Measurements from ENCODE around the gene KRTAP4-2. TPM values are rescaled to one million over a fixed set of nuclear protein-coding genes. Genes with fewer than 3 reads are reported as not detected.
"Not testable (repeated sequence)": the region's sequence is repeated elsewhere in the genome, so short reads cannot be mapped to it uniquely, and the experiment has no call there.

The KRTAP4-2 gene
- polyA plus RNA-seq (ENCODE audit: insufficient read length), result not detected
- long read RNA-seq, donor 1, result 0 reads
- long read RNA-seq, donor 2, result 0 reads
- long read RNA-seq, donor 3, result 0 reads
- long read RNA-seq, donor 4, result 0 reads
- long read RNA-seq, donor 5, result 0 reads
- long read RNA-seq, donor 6, result 0 reads
- long read RNA-seq, donor 7, result 0 reads
- long read RNA-seq, donor 8, result 0 reads

- no peak for DNase-seq
Measured at GRCh38 chr17:41177727-41178271, at the start of gene KRTAP4-2. Gene KRTAP4-2 (minus strand): TSS chr17:41178221. CDS start chr17:41178164, 57 bp downstream.

- DNase-seq, result not testable (repeated sequence)
Measured at GRCh38 chr17:41226598-41227095, 48.6 kb upstream of the KRTAP4-2 start, which contains the start of gene KRTAP9-2. Gene KRTAP9-2 (plus strand): TSS chr17:41226648. CDS start chr17:41226655, 7 bp downstream.

- DNase-seq, result no peak
Measured at GRCh38 chr17:41226051-41226450, 48.0 kb upstream of the KRTAP4-2 start.

- no peak for DNase-seq
Measured at GRCh38 chr17:41223821-41224220, 45.8 kb upstream of the KRTAP4-2 start.

- no peak for DNase-seq
Measured at GRCh38 chr17:41215681-41216080, 37.7 kb upstream of the KRTAP4-2 start.

GRCh38 chr17:41212524-41213169, 34.6 kb upstream of the KRTAP4-2 start:
- no peak for DNase-seq

GRCh38 chr17:41211845-41212466, 33.9 kb upstream of the KRTAP4-2 start:
- no peak for DNase-seq

- no peak for DNase-seq
Measured at GRCh38 chr17:41199421-41200078, 21.5 kb upstream of the KRTAP4-2 start.

GRCh38 chr17:41196068-41196467, 18.0 kb upstream of the KRTAP4-2 start:
- no peak for DNase-seq

- no peak for DNase-seq
Measured at GRCh38 chr17:41190328-41190727, 12.3 kb upstream of the KRTAP4-2 start.

GRCh38 chr17:41189837-41190318, 11.9 kb upstream of the KRTAP4-2 start, which contains the start of gene KRTAP9-1:
Gene KRTAP9-1 (plus strand): TSS chr17:41189887. CDS start chr17:41189887, 0 bp downstream.
- not testable (repeated sequence) for DNase-seq

- DNase-seq, result no peak
Measured at GRCh38 chr17:41186872-41187271, 8.9 kb upstream of the KRTAP4-2 start.

GRCh38 chr17:41185001-41185400, 7.0 kb upstream of the KRTAP4-2 start:
- no peak for DNase-seq

- DNase-seq, result no peak
Measured at GRCh38 chr17:41184480-41184961, 6.5 kb upstream of the KRTAP4-2 start, which contains the start of gene KRTAP4-1. Gene KRTAP4-1 (minus strand): TSS chr17:41184911. CDS start chr17:41184854, 57 bp downstream.

- DNase-seq, result no peak
Measured at GRCh38 chr17:41178843-41179616, 1.0 kb upstream of the KRTAP4-2 start.

- no peak for DNase-seq
Measured at GRCh38 chr17:41178341-41178740, 320 bp upstream of the KRTAP4-2 start.

- no peak for DNase-seq
Measured at GRCh38 chr17:41176744-41177387, 1.2 kb downstream of the KRTAP4-2 start.

- DNase-seq, result no peak
Measured at GRCh38 chr17:41171886-41172285, 6.1 kb downstream of the KRTAP4-2 start.

GRCh38 chr17:41168121-41168520, 9.9 kb downstream of the KRTAP4-2 start, which contains the start of gene KRTAP4-3:
Gene KRTAP4-3 (minus strand): TSS chr17:41168221. CDS start chr17:41168172, 49 bp downstream.
- DNase-seq, result no peak

- DNase-seq, result no peak
Measured at GRCh38 chr17:41167561-41167960, 10.5 kb downstream of the KRTAP4-2 start.
